Lower leg skin (tissue), 4 donors: ENCODE data around the gene FLNB. TPM values are rescaled to one million over a fixed set of nuclear protein-coding genes. Genes with fewer than 3 reads are reported as not detected.
A peak's percentile ranks its signal among the peaks of the same experiment; 100 is the strongest.

Source experiments
- DNase-seq, 2 donors: peaks; one replicate each; pipeline ENCODE4 v3.0.0-alpha.2; 2019; ENCODE audit warnings: low spot score in 2 of 2
- H3K4me3 ChIP-seq: fragments of 200-600 bp; sonication (generic); 2 replicates; pipeline ENCODE4 v1.5.1; 2017; ENCODE audit warnings: mild to moderate bottlenecking, low read depth; ENCODE audit not compliant: poor library complexity, severe bottlenecking
- POLR2A ChIP-seq, 2 donors: fragments of 450-650 bp; IDR thresholded peaks; one replicate each; pipeline ENCODE4 v1.6.1; 2016 to 2017; ENCODE audit warnings: antibody characterized with exemption in 2 of 2, mild to moderate bottlenecking in 1 of 2, moderate library complexity in 1 of 2
- WGBS, 2 donors: methylation state at CpG; one replicate each; pipeline ENCODE4 v1.1.5; 2018; 5-methylcytosine and 5-hydroxymethylcytosine counted together
- intact Hi-C: fragments of 100-400 bp; cut with DNase I; formaldehyde crosslinking; loops from one replicate; pipeline ENCODE4 v1.15.0; 2023; ENCODE audit warnings: low total_unique reads
- total RNA-seq, 4 donors: library from RNA; depleted of rRNA; stranded (reverse); fragments of >200 nt; gene quantifications; one replicate each; pipeline ENCODE4 v1.1.0, GENCODE V29; 2016
- TF ChIP-seq, protein P1 (sequence below), 3 donors: fragments of 450-650 bp; IDR thresholded peaks; one replicate each; pipeline ENCODE4 v1.5.1; 2016; ENCODE audit warnings: antibody characterized with exemption in 3 of 3, mild to moderate bottlenecking in 3 of 3, moderate library complexity in 2 of 3

The FLNB gene
- total RNA-seq, 4 donors from 2014 or later: 108 to 155 (median 128) TPM

DNA sequence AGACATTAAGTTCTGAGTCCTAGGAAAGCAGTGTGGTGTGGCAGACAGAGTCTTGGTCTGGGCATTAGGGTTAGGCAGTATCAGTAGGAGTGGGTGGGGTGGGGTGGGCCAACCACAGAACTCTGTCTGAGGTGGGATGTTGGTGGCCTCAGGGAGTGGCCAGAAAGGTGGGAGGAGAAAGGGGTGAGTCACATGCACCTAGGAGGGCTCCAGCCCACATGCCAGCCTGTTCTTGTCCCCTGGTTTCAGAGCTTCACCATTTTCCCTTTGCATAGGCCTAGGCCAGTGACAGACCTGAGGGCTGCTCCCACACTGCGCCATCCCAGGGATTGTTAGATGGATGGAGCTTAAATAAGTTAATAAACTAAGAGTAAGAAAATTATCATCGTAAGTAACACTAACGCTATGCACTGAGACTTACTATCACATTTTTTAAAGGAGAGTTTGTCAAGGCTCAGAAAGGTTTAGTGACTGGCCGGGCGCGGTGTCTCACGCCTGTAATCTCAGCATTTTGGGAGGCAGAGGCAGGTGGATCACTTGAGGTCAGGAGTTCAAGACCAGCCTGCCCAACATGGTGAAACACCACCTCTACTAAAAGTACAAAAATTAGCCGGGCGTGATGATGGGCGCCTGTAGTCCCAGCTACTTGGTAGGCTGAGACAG, 168.7 kb downstream of the FLNB start:
- intact Hi-C loops: no loop called here
- TF ChIP-seq, protein P1, sequence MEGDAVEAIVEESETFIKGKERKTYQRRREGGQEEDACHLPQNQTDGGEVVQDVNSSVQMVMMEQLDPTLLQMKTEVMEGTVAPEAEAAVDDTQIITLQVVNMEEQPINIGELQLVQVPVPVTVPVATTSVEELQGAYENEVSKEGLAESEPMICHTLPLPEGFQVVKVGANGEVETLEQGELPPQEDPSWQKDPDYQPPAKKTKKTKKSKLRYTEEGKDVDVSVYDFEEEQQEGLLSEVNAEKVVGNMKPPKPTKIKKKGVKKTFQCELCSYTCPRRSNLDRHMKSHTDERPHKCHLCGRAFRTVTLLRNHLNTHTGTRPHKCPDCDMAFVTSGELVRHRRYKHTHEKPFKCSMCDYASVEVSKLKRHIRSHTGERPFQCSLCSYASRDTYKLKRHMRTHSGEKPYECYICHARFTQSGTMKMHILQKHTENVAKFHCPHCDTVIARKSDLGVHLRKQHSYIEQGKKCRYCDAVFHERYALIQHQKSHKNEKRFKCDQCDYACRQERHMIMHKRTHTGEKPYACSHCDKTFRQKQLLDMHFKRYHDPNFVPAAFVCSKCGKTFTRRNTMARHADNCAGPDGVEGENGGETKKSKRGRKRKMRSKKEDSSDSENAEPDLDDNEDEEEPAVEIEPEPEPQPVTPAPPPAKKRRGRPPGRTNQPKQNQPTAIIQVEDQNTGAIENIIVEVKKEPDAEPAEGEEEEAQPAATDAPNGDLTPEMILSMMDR (IDR thresholded peaks at IDR 0.05): no peak
- no peak for TF ChIP-seq POLR2A (IDR thresholded peaks at IDR 0.05)
- no peak overlapping the region for H3K4me3 ChIP-seq
- 93% methylated on average over 10 of the region's 10 CpGs for WGBS, 2 donors
- DNase-seq: no peak

DNA sequence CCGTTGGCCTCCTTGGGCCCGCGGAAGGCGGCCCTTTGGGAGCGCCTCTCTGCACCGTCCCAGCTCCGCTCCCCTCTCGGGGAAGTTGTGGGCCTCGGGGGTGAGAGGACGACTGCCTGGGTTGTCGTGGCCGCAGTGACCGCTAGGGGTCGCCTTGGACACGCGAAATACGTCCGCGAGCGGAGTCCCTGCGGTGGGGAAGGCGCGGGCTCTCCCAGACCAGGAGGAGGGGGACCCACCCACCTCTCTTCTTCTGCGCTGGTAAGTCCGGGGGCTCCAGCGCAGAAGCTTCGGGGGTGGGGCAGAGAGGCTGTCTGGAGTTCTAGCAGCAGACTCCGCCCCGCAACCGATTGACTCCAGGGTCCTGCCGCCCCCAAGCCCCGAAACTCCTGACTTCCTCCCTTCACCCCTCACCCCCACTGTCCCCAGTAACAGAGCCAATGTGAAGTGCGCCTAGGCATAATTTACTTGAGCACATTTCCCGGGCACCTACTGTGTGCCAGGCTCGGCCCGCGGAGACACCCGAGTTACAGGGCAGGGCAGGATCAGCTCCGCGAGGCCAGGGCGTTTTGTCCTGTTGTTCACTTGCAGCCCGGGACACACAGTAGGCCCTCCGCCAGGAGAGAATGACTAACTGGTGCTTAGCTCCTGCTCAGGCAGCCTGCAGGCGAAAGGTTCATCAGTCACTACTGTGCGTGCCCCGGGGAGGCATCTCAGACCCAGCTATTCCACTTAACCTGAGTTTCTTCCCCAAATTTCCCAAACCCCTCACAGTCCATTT, 169.7 kb downstream of the FLNB start:
- TF ChIP-seq, protein P1 (IDR thresholded peaks at IDR 0.05): peak in 1 of 3 donors; percentile 87
- no peak for TF ChIP-seq POLR2A (IDR thresholded peaks at IDR 0.05)
- WGBS, 2 donors: 5 to 17% methylated on average over 23 to 41 of the region's 46 CpGs
- peak overlapping the region; percentile 2 for H3K4me3 ChIP-seq
- intact Hi-C loops: no loop called here
- peak; percentile 76 to 98 for DNase-seq

GRCh38 chr3:58178528-58179234, 170.5 kb downstream of the FLNB start:
- no peak for DNase-seq
- no peak for TF ChIP-seq POLR2A (IDR thresholded peaks at IDR 0.05)
- TF ChIP-seq, protein P1 (IDR thresholded peaks at IDR 0.05): no peak
- intact Hi-C loops: no loop called here
- WGBS, 2 donors: 67 to 72% methylated on average over 17 of the region's 17 CpGs
- no peak overlapping the region for H3K4me3 ChIP-seq

GRCh38 chr3:58179235-58180098, 171.2 kb downstream of the FLNB start:
- intact Hi-C loops: no loop called here
- H3K4me3 ChIP-seq: no peak overlapping the region
- no peak for DNase-seq
- WGBS, 2 donors: 87 to 89% methylated on average over 12 to 13 of the region's 13 CpGs
- TF ChIP-seq, protein P1 (IDR thresholded peaks at IDR 0.05): no peak
- no peak for TF ChIP-seq POLR2A (IDR thresholded peaks at IDR 0.05)
